Measurements from ENCODE around the gene LOXL1.

The LOXL1 gene

DNA sequence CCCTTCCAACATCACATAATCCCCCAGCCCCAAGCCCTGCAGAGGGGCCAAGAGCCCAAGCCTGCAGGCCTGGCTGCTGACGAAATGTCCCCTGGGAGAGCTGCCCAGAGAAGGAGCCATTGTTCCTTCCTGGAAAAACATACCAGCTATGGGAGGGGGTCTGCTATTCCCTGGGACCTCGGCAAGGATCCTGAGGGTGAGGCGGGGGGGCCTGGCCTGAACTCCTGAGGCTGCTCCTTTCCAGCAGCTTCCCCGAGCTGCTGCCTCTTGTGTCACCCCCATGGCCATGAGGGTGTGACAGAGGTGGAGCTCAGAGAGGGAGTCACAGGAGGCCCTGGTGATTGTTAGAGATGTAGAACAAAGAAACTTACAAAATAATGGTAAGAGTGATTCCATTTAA, 12.9 kb downstream of the LOXL1 start:
- no peak for DNase-seq

DNA sequence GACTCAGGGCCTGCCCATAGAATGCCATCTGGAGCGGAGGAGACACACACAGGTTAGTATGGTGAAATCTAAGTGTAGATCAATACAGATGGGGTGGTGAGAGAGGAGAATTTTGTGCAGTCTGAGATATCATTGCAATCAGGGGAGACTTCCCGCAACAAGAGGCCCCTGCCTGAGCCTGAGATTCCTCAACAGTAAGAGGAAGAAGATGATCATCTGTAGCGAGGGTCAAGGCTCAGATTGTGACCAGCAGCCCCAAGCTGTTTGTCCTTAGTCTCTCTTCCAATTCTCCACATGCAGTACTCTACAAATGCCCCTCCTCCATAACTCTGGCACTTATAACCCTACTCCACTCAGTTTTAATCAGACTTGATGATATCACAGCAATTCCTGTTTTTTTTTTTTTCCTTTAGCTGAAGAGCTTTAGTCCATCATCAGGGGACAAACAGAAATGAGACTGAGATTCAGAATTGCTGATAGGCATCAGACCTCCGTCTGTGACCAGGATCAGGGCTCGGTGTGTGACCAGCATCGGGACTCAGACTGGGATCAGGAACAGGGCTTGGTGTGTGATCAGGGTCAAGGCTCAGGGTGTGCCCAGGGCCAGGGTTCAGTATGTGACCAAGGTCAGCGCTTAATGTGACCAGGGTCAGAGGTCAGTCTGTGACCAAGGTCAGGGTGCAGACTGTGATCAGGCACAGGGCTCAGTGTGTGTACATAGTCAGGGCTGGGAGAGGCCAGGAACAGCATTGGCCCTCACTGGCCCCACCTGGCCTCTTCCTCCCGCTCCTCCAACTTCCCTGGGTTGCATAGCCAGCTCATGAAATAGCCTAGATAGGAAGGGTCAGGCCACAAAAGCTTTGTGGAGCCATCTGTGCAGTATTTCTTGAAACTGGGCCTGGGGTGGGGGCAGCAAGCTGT, 14.1 kb downstream of the LOXL1 start:
- DNase-seq, result no peak

DNA sequence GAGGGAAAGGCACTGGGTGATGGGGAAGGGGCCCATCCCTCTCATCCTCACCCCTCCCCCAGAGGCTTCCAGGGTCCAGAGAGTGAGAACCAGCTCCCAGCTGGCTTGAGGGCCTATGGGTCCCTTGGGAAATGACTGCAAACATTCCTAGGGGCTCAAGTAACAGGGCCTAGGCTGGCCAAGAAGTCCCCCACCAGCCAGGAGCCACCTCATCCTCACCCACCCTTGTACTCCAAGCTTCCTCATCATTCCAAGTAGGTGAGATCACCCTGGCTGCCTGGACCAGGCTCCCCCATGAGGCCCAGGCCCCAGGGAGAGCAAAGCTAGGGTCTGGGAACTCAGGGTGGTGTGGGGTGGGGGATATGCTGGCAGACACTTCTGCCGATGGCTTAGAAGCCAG, 14.8 kb downstream of the LOXL1 start:
- no peak for DNase-seq

DNA sequence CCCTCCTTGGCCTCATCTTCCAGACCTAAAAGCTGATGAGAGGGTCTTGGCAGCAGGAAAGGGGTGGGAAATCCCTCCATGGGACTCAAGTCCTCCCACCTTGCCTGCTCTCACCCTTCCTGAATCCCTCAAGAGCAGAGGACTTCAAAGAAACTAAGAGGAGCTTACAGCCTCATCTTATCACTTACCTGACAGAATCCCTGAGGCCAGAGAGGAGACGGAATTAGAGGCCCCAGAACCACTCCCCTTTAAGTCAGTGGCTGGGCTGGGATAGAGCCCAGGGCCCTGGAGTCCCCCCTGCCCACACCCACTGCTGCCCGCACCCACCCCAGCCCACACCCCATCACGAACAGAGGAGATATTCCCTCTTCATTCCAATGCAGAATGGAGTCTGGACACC, 15.2 kb downstream of the LOXL1 start:
- no peak for DNase-seq

DNA sequence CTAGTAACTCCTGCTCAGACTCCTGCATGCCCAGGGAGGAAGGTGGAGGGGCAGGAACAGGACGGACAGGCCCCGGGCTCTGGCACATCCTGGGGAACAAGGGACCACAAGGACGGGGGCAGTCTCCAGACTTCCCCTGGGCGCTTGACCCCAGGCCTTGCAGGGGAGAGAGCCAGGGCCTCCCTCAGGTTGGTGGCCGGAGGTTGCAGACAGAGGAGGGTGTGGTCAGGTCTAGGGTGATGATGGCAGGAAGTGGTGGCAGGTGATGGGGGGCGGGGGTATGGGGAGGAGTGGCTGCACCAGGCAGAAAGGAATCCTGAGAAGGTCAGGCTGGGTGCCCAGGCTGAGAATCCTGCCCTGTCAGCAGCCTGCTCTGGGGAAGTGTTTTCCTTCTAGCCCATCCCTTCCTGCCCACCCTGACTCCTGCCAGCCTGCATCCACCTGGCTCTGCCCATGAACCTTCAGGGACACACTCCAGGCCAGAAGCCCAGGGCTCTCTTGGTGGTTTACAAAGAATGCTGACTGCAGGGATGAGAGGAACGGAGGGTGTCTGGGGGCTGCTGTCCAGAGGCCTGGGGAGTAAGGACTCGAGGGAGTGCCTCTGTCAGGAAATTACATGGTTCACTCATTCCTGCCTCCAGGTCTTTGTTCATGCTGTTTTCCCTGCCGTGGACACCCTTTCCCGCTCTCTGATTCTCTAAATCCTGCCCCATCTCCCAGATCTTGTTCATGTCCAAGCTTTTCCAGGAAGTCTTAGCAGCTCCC, 15.8 kb downstream of the LOXL1 start:
- DNase-seq, result no peak

DNA sequence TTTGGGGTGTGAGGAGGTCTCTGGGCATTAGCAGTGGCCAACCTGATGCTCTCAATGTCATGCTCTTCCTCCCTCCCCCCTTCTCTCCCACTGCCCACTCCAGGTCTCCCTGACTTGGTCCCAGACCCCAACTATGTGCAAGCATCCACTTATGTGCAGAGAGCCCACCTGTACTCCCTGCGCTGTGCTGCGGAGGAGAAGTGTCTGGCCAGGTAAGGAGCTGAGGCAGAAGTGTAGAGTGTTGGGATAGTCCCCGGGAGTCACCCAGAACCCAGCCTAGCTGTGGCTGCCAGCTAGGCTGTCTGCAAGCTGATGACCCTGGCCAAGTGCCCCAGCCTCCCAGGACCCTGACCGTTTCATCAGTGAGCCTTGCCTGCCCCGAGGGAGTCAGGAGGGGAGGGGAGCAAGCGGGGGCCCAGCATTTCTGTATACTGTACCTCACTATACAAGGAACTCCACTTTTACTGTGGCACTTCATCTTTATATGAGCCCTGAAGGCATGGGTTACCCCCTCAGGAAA, 16.5 kb downstream of the LOXL1 start:
- no peak for DNase-seq

DNA sequence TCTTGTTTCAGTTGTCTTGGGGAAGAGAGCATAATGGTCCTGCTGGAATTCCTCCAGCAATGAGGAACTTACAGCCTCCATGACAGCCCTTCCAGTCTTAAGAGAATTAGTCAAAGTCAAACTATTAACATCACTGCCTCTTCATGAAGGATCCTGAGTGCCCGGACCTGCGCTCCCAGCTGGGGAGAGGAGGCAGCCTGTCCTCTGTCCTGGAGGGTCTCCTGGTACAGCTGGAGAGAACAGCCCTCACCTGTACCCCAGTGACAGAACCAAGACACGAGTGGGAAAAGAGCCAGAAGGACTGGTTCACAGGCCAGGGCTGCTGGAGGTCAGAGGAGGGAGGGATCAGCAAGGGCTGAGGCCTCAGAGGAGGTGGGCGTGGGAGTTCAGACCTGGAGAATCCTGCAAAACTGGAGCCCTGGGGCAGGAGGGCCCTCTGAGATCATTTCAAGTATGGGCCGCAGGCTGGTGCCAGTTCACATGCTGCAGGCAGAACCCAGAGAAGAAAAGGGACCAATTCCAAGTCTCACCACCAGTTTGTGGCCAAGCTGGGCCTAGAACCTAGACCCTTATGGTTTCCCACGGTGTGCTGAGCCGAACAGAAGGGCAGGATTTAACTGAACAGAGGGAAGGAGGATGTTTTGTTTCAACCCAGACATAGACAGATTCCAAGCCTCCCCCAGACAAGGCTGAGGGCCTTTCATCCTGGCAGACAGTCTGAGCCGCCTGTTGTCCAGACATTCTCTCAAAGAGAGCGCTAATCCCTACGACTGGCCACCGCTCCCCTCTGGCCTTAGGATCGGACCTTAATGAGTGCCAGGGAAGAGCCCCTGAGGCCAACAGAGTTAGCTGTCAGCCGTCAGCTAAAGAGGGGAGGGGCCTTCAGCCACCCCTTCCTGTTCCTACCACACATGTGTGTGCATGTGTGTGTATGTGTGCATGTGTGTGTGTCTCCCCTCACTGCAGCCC, 18.2 kb downstream of the LOXL1 start:
- DNase-seq, result no peak

DNA sequence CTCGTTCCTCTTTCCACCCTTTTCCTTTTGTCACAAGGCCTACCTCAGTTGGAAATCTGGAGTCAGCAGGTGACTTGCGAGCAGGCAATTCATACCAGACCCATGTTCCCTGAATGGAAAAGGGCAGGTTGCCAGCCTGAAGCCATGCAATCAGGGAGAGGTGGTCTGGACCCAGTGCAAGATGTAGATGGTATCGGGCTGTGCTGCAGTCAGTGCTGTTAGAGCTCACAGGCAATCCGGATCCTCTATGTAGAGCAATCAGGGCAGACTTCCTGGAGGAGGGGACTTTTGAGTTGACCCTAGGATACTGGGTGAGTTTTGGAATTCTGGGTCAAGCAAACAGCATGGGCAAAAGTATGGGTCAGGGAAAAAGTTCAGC, 18.9 kb downstream of the LOXL1 start:
- no peak for DNase-seq

DNA sequence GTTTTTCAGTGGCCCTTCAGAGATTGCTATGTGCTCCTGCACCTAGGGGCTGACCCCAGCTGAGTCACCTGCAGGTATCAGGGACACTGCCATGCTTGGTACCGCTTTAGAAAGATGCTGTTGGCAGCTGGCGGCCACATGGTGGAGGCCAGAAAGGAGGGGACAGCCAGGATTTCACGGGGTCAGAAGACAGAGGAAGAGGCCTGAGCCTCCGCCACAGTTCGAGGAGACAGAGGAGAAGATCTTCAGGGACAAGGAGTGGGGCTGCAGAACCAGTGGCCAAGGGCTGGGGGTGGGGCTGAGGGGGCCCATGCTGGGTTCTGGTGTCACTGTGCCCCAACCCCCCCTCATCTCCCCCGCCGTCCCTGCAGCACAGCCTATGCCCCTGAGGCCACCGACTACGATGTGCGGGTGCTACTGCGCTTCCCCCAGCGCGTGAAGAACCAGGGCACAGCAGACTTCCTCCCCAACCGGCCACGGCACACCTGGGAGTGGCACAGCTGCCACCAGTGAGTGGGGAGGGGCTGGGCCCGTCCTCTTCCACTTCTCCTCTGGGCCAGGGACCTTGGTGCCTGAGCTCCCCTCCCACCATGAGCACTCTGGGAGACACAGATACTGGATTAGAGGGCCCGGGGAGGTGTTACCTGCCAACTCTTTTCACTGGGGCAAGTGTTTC, 19.9 kb downstream of the LOXL1 start:
- no peak for DNase-seq

DNA sequence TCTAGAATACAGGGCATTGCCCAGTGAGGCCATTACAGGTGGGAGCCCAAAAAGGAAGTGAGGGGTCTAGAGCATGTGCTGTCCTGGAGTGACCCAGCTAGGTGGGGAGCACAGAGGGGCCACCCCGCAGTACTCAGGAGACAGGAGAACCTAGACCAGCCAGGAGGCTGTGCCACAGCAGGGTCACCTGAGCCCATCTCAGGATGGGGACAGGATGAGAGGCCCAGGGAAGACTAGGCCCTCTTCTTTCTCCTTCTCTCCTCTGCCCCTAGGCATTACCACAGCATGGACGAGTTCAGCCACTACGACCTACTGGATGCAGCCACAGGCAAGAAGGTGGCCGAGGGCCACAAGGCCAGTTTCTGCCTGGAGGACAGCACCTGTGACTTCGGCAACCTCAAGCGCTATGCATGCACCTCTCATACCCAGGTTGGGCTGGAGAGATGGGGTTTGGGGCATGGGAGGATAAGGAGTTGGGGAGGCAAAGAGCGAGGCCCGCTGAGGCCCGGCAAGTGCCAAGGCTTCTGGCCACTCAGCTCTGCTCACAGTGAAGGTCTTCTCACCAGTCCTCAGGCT, 20.6 kb downstream of the LOXL1 start:
- DNase-seq, result no peak

DNA sequence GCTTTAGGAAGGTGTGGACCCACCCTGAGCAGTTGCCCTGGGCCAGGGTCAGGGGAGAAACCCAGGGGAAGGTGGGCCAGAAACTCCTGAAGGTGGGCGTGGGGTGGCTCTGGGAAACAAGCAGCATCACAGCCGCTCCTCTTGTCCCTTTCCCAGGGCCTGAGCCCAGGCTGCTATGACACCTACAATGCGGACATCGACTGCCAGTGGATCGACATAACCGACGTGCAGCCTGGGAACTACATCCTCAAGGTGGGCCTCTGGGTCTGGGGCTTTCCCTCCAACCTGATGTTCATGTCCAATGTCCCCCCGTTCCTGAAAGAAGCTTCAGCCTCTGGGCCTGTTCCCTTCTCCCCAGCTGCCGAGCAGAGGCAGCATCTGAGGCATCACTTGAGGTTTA, 21.4 kb downstream of the LOXL1 start:
- no peak for DNase-seq

DNA sequence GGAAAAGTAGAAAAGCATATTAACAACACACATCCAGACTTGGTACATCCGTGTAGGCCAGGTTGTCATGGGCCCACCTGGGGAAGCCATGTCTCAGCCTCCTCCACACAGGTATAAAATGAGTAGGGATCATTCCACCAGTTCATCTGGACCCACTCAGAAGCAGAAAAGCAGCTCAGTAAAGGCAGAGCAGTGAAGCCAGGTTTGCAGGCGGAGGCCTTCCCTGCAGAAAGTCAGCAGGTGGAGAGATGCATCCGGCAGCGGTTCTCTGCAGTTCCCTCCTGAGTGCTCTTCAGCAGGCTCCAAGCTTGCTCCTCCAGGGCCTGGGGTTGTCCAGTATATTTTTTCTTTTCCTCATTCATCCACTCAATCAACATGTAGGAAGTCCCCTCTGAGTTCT, 22.1 kb downstream of the LOXL1 start:
- DNase-seq, result no peak

DNA sequence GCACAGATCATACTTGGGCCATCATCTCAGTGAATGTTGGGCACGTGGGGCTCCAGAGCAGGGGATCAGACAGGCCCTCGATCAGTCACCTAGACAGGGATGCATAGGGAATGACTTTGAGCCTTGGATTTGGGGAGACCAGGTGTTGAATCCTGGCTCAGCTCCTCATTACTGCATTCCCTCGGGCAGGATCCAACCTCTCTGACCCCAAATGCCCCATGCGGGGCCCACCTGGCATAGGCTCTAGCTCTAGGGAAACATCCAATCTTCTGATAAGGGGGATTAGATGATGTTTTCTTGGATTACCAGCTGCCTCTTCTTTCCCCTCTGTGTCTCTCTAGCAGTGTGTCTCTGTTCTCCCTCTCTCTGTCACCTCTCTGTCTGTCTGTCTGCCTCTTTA, 22.7 kb downstream of the LOXL1 start:
- no peak for DNase-seq

DNA sequence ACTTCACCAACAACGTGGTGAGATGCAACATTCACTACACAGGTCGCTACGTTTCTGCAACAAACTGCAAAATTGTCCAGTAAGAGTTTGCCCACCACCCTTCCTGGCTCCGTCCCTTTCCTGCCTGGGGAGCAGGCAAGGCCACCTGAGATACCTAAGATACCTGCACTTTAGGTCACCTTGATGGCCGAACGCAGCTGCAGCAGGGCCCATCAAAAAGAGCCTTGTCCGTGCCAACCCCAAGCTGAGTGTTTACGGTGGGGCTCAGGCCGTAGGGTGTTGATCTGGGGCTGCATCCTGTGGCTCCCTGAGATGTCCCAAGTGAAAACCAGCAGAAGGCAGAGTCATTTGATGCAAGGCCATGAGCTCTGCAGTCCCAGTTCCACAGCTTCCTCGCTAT, 23.2 kb downstream of the LOXL1 start:
- DNase-seq, result no peak

DNA sequence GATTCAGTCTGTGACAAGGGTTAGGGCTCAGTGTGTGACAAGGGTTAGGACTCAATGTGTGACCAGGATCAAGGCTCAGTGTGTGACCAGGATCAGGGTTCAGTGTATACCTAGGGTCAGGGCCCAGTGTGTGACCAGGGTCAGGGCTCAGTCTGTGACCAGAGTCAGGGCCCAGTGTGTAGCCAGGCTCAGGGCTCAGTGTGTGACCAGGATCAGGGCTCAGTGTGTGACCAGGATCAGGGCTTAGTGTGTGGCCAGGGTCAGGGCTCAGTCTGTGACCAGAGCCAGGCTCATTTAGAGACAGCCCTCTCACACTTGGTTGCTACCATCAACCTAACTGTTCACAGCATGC, 24.2 kb downstream of the LOXL1 start:
- no peak for DNase-seq

DNA sequence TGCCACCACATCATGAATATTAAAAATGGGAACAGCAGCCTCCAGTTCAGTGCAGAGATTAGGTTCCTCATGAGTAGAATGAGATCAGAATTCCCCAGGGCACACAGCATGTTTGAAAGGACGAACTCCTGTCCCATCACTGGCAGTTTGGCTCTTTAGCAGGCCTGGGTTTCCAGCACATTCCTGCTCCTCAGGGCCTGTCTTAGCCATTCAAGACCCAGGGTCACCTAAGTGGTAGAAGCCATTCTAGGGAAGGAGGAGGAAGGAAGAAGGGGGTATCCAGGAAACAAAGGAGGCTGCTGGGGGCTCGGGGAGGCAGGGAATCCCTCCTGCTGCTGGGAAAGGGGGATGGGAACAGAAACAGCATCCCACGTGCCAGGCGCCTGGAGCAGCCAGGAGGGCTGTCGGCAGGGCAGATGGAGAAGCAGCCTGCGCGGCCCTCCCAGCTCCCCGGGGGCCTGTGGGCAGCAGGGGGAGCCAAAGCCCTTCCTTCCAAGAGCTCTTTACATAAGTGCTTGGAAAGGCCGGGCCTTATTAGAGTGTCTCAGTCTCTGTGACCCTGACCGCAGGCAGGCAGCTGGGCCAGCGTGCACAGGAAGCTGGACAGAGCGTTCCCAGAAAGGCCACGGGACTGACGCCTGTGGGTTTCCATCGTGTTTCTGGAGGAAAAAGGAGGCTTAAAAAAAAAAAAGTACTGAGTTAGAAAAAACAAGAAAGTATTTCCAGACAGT, 24.7 kb downstream of the LOXL1 start:
- peak; percentile 69 to 76 for DNase-seq

DNA sequence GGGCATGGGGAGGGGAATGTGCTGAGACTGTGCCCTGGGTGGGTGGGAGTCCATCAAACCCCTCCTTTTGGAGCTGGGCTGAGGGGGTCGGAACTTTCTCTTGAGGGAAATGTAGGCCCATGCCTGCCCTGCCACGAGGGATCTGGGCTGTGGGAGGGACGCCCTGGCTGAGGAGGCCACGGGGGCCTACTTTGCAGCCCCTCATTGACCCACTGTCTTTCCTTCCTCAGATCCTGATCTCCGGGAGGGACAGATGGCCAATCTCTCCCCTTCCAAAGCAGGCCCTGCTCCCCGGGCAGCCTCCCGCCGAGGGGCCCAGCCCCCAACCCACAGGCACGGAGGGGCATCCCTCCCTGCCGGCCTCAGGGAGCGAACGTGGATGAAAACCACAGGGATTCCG, 25.3 kb downstream of the LOXL1 start:
- no peak for DNase-seq

DNA sequence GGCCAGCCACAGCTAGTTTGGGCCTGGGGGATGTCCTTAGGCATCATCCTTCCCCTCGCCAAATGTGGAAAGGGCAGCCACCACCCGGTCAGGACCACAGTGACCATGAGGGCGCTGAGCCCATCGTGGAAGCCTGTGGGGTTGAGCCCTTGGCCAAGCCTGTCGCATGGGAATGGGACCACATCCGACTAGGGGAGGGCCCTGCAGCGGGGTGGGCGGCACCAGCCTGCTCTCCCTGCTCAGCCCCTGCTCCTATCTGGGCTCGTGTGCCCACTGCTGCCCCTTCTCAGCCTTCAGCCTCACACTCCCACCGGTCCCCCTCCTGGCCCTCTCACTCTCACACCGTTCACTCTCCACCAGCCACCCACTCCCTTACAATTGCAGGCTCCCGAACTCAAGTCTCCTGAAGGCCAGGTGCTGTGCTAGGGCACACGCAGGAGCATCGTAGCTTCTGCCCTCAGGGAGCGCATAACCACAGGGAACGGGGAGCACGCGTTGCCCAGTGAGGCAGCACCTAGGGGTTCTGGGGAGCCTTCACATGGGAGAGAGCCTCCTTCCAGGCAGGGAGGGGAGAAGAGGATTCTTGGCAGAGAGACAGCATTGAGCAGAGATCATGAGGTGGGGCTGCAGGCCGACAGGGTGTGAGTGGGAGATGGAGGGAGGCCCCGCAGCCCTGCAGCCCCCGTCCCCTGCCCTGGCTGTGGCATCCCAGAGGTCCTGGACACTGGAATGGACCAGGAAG, 26.1 kb downstream of the LOXL1 start:
- DNase-seq, result no peak

DNA sequence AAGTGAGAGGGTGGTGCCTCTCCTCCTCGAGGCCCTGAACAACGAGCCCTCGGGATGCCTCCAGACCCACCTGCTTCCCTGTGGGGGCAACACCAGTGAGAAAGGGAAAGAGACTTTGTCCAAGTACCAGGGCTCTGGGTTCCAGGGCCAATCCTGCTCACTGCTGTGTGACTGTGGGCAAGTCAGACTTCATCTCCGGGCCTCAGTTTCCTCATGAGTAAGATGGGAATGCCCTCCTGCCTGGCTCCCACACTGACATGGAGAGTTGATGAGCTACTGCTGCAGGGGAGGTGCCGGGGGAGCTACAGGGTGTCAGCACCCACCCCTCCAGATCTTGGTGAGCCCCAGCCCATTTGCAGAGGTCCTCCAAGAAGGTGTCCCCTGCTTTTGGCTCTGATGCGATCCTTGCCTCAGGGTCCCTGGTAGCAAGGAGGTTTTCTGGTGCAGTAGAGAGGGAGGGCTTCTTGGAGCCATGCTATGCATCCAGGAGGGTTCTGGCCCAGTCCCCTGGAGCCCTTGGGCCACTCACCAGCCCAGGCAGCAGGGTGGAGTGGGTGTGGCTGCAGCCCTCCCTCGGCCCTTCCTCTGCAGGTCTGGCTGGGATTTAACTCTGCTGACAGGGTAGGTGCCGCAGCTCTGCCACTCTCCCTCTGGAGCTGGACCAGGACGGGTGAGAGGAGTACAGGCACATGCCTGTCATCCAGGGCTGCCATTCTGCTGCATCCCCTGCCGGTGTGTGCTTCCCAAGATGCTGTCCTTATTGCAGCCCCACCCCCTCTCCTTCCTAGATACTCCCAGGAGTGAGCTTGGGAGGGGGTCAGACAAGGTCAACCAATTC, 26.9 kb downstream of the LOXL1 start:
- no peak for DNase-seq

Data from activated CD4-positive, alpha-beta T cell treated with anti-CD3 and anti-CD28 coated beads, Interleukin-2, amount 50 U/mL, for 48 hours (primary cell).